Activated CD8-positive, alpha-beta T cell treated with anti-CD3 and anti-CD28 coated beads for 36 hours (primary cell): ENCODE measurements around the gene EPHB4. TPM values are rescaled to one million over a fixed set of nuclear protein-coding genes. Genes with fewer than 3 reads are reported as not detected.

Experiments
- ATAC-seq: fragments of 200-7000 bp; cut with Tn5 transposase; one replicate; pipeline ENCODE4 v1.10.0; 2021; ENCODE audit warnings: mild to moderate bottlenecking, moderate library complexity
- CTCF ChIA-PET: fragments of 350-600 bp; sonication (Branson Sonifier 250); formaldehyde crosslinking; loops from one replicate; lab custom pipeline; 2021; ENCODE audit warnings: antibody characterized with exemption; lab: Charles Lee
- POLR2A ChIA-PET: fragments of 350-600 bp; sonication (Branson Sonifier 250); formaldehyde crosslinking; loops from one replicate; lab custom pipeline; 2021; ENCODE audit warnings: antibody characterized with exemption; lab: Charles Lee
- DNase-seq: peaks from one replicate; pipeline ENCODE4 v3.0.0-alpha.2; 2020
- H3K27ac Mint-ChIP-seq: one replicate; pipeline ENCODE4 v1.8.0; 2021; ENCODE audit warnings: mild to moderate bottlenecking, mixed read lengths
- H3K27me3 Mint-ChIP-seq: one replicate; pipeline ENCODE4 v1.8.0; 2021; ENCODE audit warnings: mixed read lengths
- H3K36me3 Mint-ChIP-seq: one replicate; pipeline ENCODE4 v1.8.0; 2021; ENCODE audit warnings: low read depth, mixed read lengths
- H3K4me1 Mint-ChIP-seq: one replicate; pipeline ENCODE4 v1.8.0; 2021; ENCODE audit warnings: low read depth, mixed read lengths
- H3K4me3 Mint-ChIP-seq: one replicate; pipeline ENCODE4 v1.8.0; 2021; ENCODE audit warnings: mild to moderate bottlenecking, moderate library complexity, mixed read lengths
- H3K9me3 Mint-ChIP-seq: one replicate; pipeline ENCODE4 v1.8.0; 2021; ENCODE audit warnings: mixed read lengths
- intact Hi-C: fragments of 100-400 bp; cut with micrococcal nuclease; formaldehyde crosslinking; loops from one replicate; pipeline ENCODE4 v1.10.0; 2022
- microRNA-seq: library from miRNA; unstranded; fragments of <30 nt; microRNA quantifications from one replicate; pipeline ENCODE4 v1.2.0, GENCODE V29; 2022; ENCODE audit warnings: borderline microRNAs expressed, borderline replicate concordance
- total RNA-seq, 2 experiments: library from RNA; stranded (reverse); gene quantifications; one replicate each; pipeline ENCODE4 v1.2.3, GENCODE V29; 2021
- TF ChIP-seq, protein P1 (sequence below): fragments of 200-600 bp; IDR thresholded peaks from one replicate; pipeline ENCODE4 v1.8.0; 2022; ENCODE audit warnings: antibody characterized with exemption, mild to moderate bottlenecking

EPHB4 gene
- total RNA-seq, 2 experiments from 2014 or later, result 4.8 to 5.8 TPM

DNA sequence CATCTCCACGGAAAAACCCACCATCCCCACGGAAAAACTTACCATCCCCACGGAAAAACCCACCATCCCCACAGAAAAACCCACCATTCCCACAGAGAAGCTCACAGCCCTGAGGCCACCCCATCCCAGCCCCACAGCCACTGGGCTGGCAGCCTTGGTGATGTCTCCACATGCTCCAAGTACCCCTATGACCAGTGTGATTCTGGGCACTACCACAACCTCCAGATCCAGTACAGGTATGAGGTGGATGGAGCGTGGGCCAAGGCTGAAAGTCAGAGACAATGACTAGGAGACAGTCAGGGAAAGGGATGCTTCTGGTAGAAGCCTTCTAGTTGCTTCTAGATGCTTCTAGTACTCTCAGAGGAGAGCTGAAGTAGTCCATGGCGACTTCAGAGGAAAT lies 74.3 kb downstream of the EPHB4 start:
- no peak overlapping the region for H3K27ac Mint-ChIP-seq
- ChIA-PET CTCF (no interaction called here), POLR2A (no interaction called here)
- DNase-seq (no peak), ATAC-seq (no peak)
- H3K9me3 Mint-ChIP-seq, result no peaks in the 10 kb centered on the region
- H3K4me1 Mint-ChIP-seq, result no peaks in the 10 kb centered on the region
- no peak overlapping the region for H3K4me3 Mint-ChIP-seq
- H3K36me3 Mint-ChIP-seq, result no peaks in the 10 kb centered on the region
- H3K27me3 Mint-ChIP-seq, result peaks cover 16% of the 10 kb centered on the region
- intact Hi-C loops, result no loop called here
- TF ChIP-seq, protein P1, sequence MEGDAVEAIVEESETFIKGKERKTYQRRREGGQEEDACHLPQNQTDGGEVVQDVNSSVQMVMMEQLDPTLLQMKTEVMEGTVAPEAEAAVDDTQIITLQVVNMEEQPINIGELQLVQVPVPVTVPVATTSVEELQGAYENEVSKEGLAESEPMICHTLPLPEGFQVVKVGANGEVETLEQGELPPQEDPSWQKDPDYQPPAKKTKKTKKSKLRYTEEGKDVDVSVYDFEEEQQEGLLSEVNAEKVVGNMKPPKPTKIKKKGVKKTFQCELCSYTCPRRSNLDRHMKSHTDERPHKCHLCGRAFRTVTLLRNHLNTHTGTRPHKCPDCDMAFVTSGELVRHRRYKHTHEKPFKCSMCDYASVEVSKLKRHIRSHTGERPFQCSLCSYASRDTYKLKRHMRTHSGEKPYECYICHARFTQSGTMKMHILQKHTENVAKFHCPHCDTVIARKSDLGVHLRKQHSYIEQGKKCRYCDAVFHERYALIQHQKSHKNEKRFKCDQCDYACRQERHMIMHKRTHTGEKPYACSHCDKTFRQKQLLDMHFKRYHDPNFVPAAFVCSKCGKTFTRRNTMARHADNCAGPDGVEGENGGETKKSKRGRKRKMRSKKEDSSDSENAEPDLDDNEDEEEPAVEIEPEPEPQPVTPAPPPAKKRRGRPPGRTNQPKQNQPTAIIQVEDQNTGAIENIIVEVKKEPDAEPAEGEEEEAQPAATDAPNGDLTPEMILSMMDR, result no peak

Small RNA genes lying within 50 kb of the gene (microRNA-seq; reads per million reads assigned to microRNA genes)
- gene MIR6875, result not detected

Other genes with a start within 250 kb of the EPHB4 start
- 10 to 100 TPM; 77.7 to 78.7 TPM for gene LRCH4, start 241.4 kb downstream of the EPHB4 start, total RNA-seq
- gene FBXO24, start 241.2 kb downstream of the EPHB4 start, total RNA-seq, result 1 to 10 TPM; 1.4 to 1.5 TPM
- gene PCOLCE, start 225.2 kb downstream of the EPHB4 start, total RNA-seq, result 1 to 10 TPM; 3.9 to 4.6 TPM
- 10 to 100 TPM in 1 of 2 experiments, 1 to 10 TPM in 1; 9.6 to 10.5 TPM for gene MOSPD3, start 215.0 kb downstream of the EPHB4 start, total RNA-seq
- gene TFR2, start 186.0 kb downstream of the EPHB4 start, total RNA-seq, result 10 to 100 TPM; 11.3 to 11.9 TPM
- not detected for gene ACTL6B, start 171.1 kb downstream of the EPHB4 start, total RNA-seq
- 100 to 1,000 TPM; 192 TPM for gene GNB2, start 153.8 kb downstream of the EPHB4 start, total RNA-seq
- 10 to 100 TPM; 36.9 to 41.5 TPM for gene GIGYF1, start 133.3 kb downstream of the EPHB4 start, total RNA-seq
- gene POP7, start 121.4 kb downstream of the EPHB4 start, total RNA-seq, result 10 to 100 TPM; 47.4 to 48.1 TPM
- not detected for gene EPO, start 107.1 kb downstream of the EPHB4 start, total RNA-seq
- not detected for gene ZAN, start 93.9 kb downstream of the EPHB4 start, total RNA-seq
- 10 to 100 TPM; 10.2 to 11.3 TPM for gene SLC12A9, start 25.2 kb upstream of the EPHB4 start, total RNA-seq
- 10 to 100 TPM; 27.5 to 28.4 TPM for gene TRIP6, start 39.9 kb upstream of the EPHB4 start, total RNA-seq
- 100 to 1,000 TPM; 211 to 239 TPM for gene SRRT, start 47.6 kb upstream of the EPHB4 start, total RNA-seq
- 1 to 10 TPM; 2.1 to 2.2 TPM for gene UFSP1, start 62.2 kb upstream of the EPHB4 start, total RNA-seq
- gene ACHE, start 68.4 kb upstream of the EPHB4 start, total RNA-seq, result under 1 TPM in 1 of 2 experiments, not detected in 1; 0.25 TPM
- not detected for gene MUC3A, start 122.0 kb upstream of the EPHB4 start, total RNA-seq
- under 1 TPM in 1 of 2 experiments, not detected in 1; 0.54 TPM for gene MUC12, start 142.0 kb upstream of the EPHB4 start, total RNA-seq
- gene MUC17, start 192.6 kb upstream of the EPHB4 start, total RNA-seq, result not detected